ENCODE data around the gene ITGB3BP.
"Not testable (repeated sequence)": the region's sequence is repeated elsewhere in the genome, so short reads cannot be mapped to it uniquely, and the experiment has no call there.

ITGB3BP gene

DNA sequence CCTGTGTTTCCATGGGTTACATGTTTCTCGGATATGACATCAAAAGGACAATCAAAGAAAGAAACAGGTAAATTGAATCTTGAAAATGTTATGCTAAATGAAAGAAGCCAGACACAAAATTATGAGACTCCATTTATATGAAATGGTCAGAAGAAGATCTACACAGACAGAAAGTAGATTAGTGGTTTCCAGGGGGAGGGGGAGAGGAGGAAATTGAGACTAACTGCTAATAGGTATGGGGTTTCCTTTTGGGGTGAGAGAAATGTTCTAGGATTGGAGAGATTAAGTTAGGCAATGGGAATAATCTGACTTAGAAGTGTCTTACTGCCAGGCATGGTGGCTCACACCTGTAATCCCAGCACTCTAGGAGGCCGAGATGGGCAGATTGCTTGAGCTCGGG is 21.8 kb downstream of the ITGB3BP start:
- DNase-seq = no peak

DNA sequence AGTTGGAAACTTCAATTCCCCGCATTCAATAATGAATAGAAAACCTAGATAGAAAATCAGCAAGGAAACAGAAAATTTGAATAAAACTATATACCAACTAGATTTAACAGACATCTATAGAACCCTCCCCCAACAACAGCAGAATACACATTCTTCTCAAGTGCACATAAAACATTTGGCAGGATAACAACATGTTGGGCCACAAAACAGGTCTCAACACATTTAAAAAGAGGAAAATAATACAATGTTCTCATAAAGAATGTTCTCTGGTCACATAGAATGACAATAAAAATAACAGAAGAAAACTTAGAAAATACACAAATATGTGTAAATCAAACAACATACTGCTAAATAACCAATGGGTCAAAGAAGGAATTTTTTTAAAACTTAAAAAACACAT is 24.9 kb downstream of the ITGB3BP start:
- DNase-seq = no peak

DNA sequence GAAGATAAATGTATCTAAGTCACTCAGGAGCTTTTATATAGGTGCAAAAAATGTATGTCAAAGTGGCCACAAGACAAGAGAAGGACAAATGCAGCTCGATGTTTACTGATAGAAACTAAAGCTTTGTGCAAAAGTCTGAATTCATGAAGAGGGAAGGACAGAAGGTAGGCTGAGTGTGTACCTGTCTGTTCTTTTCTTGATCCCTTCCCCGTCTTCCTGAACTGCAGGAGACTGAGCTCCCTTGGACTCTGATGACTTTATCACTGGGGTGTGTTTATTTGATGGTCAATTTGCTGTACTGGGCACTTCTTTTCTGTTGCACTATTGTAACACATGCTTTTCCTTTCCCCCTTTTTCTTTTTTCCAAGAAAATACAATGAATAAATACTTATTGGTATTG is 25.4 kb downstream of the ITGB3BP start:
- no peak for DNase-seq

DNA sequence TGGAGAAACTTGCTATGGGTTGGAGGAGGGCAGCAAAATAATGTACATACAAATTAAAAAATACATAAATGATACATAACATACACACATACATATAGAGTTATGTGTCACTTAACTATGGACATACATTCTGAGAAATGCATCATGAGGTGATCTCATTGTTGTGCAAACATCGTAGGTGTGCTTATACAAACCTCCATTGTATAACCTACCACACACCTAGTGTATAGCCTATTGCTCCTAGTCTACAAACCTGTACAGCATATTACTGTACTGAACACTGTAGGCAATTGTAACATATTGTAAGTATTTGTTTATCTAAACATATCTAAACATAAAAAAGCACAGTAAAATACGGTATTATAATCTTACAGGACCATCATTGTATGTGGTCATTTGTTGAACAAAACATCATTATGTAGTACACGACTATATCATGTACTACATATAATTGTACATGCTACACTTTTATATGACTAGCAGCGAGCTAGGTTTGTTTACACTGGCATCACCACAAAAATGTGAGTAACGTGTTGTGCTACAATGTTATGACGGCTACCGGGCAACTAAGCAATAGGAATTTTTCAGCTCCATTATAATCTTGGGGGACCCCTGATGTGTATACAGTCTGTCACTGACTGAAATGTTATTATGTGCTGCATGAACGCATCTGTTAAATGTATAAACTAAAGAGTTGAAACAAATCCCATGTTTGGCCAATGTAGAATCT is 35.5 kb downstream of the ITGB3BP start:
- DNase-seq = no peak

DNA sequence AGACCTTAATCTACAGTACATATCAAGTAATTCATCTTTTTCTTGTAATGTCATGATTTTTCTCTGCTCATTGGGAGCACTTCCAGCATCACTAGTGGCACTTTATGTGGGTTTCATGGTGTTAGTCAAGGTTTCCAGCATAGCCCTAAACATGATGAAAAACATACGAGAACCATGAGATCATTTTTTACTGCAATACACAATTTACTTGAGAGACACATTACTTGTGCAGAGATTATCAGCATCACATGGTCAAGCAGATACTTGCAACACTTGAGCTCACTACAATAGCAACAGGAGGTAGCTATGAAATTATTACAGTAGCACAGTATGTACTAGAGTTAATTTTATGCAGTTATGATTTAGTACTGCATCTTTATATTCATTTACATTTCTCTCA is 36.4 kb downstream of the ITGB3BP start:
- no peak for DNase-seq

DNA sequence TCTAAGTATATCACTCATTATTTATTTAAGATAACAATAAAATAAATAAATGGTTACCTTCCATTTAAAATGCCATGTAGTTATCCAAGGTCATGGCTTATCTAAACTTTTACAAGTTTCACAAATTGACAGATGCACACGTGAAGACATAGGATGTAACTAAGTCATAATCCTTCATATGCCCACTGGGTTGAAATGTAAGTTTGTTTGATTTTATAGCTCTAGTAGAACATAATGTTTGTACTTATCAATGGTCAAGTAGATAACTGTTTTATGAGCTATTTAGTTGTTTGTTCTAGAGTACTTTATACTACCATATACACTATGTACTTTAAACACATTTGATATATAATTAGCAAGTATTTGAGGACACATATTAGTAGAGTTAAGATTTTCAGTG is 43.0 kb downstream of the ITGB3BP start:
- DNase-seq = no peak

DNA sequence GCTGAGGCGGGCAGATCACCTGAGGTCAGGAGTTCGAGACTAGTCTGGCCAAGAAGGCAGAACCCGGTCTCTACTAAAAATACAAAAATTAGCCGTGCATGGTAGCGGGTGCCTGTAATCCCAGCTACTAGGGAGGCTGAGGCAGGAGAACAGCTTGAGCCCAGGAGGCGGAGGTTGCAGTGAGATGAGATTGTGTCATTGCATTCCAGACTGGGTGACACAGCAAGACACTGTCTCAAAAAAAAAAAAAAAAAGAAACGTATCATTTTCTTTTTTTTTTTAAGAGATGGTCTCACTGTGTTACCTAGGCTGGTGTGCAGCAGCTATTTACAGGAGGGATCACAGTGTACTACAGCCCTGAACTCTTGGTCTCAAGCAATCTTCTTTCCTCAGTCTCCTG is 47.3 kb downstream of the ITGB3BP start:
- no peak for DNase-seq

DNA sequence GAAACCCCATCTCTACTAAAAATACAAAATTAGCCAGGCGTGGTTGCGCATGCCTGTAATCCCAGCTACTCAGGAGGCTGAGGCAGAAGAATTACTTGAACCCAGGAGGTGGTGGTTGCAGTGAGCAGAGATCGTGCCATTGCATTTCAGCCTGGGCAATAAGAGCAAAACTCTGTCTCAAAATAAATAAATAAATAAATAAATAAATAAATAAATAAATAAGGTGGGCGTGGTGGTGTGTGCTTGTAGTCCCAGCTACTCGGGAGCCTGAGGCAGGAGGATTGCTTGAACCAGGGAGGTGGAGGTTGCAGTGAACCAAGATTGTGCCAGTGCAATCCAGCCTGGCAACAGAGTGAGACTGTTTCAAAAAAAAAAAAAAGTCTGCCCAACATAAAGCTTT is 54.3 kb downstream of the ITGB3BP start:
- not testable (repeated sequence) for DNase-seq

DNA sequence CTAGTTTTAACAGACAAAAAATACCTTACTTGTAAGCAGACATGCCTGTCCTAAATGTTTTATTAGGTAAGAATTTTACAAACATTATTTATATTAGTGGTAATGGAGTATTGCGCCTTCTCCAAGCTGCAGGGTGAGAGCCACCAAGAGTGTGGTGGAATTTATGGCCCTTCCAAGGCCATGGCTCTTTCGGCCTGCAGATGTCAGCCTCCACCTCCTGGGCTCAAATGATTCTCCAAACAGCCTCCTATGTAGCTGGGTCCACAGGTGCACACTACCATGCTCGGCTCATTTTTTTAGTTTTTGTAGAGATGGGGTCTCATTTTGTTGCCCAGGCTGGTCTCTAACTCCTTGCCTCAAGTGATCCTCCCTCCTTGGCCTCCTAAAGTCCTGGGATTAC is 56.3 kb downstream of the ITGB3BP start:
- peak; percentile 20 for DNase-seq

DNA sequence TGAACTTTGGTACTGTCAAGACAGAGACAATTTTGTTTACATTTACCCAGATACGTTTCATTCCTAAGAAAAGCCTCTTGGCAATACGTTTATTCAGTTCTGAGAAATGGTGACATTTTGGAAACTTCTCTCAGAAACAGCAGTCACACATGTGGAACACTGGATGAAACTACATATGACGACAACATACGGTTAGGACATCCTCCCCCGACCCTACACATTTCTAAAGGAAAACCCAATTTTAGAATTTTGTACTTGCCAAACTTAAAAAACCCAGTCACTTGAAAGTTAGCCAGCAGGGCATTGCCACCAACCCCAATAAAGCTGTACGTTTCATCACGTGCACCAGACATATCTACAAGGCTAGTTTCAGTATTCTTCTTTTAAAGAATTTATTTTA is 56.8 kb downstream of the ITGB3BP start:
- DNase-seq = no peak

DNA sequence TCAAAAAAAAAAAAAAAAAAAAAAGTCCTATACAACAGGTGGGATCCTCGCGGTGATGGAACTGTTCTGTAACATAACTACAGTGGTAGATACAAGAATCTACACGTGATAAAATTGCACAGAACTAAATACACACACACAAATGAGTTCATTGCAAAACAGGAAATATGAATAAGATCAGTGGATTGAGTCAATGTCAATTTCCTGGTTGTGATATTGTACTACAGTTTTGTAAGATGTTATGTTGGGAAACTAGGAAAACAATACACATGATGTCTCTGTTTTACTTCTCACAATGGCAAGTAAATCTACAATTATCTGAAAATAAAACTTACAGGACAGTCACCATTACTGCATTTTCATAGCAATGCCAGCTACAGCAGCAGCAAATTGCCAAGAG is 59.8 kb downstream of the ITGB3BP start:
- no peak for DNase-seq

DNA sequence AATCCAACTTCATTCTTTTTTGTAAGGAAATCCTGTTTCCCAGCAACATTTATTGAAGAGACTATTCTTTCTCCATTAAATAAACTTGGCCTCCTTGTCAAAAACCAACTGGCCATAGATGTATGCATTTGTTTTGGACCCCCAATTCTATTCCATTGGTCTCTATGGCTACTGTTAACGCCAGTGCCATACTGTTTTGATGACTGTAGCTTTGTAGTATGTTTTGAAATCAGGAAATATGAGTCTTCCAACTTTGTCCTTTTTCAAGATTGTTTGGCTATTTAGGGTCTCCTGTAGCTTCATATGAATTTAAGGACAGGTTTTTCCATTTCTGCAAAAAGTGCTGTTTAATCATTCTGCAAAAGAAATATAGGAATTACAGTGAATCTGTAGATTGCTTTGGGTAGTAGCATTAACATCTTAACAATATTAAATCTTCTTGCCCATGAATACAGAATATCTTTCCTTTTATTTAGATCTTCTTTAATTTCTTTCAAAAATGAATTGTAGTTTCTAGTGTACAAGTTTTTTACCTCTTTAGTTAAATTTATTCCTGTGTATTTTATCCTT is 61.3 kb downstream of the ITGB3BP start:
- DNase-seq = no peak

DNA sequence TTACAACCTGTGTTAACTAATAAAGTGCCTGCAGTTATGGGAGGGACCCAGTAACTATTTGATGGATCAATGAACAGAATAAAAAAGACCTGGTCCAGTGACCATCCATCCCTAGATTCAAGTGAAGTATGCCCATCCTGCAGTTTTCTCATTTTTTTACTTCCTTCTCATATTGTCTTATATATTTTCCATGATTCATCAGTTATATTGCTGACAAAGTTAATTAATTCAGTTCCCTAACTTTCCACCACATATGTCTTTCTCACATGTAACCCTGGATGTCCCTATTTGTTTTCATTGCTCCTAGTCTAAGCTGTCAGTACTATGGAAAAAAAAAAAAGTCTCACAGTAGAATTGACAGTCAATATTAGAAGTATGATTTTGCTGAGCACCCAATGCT is 64.3 kb downstream of the ITGB3BP start:
- DNase-seq = no peak

DNA sequence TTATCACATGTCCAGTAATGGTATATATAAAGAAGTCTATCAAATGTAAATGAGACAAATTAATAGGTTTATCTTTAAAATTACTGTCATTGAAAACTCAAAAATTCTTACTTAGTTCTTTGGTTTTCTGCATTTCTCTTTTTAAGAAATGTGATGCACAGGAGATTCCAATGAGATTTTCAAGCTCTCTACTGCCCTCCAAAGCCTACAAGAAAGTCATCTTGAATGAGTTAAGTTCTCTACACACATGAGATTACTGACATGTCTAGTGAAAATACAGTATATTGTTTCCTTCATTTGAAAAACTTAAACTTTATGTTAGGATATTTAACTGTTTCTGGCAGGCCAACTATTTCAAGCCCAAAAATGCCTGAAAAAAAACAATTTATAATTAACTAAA is 68.8 kb downstream of the ITGB3BP start:
- peak; percentile 20 for DNase-seq

DNA sequence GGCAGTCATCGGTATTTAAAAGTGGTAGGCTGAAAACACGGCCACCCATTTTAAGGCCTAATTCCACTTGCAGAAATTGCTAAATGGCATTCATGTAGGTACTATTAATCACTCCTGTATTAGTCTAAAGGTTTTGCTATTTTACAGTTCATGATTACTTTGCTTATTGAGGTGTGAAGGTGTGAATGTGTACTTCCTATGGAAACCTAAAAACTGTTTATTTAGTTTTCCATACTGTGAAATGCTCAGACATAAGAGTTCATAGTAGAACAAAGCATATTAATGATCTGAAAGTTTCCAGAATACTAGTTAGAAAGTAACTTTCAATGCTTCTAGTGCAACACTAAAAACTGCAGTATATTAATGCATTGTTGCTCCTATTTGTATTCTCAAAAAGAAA is 69.8 kb downstream of the ITGB3BP start:
- no peak for DNase-seq

DNA sequence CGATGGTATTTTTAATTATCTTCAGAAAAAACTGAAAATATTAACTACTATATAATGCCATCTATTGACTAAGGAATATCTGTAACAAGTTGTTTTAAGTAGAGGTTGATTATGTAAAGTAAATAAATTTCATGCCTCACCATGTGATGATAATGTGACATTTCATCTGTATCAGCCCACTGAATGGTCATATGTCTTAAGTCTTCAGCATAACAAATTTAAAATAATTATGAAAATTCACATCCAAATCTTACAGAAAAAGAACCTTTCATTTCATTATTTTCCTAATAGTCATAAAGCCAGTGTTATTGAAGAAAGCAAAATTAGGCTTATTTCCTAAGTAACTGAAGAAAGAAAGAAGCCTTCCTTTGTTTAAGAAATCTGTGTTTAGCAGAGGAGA is 72.6 kb downstream of the ITGB3BP start:
- DNase-seq = no peak

DNA sequence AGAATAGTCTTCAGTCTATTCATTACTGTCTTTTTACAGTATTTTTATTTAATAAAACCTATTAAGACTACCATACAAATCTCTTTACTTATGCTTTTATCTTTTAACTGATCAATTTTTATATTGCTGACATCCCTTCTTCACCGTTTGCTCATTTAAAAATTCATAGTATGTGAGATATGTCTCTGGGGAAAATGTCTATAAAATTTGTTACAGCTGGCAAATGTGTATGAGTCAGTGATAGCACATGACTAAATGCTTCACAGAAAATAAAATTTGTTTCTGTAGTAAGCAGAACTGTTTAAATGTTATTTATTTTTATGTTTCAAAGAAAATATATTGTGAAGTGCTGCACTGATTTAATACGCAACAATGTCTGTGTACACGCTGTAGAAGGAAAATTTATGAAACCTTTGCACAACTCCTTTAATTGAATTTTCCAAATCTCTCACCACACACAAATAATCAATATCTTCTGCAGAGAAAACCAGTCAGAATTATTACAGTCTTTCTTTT is 74.2 kb downstream of the ITGB3BP start:
- no peak for DNase-seq

DNA sequence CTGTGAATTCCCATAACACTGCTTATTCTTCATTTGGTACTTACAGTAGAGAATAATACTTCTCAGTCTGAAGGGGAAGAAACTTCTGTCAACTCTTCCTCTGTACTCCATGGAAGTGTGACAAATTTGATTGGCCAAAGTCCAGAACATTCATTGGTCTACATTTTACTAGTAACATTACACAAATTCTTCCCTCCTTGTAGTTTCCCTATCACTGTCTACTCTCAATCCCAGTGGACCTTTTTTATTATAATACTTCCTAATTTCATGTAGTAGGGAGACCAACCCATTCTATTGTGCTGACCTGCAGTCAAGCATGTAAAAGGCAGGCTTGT is 80.9 kb downstream of the ITGB3BP start:
- no peak for DNase-seq

DNA sequence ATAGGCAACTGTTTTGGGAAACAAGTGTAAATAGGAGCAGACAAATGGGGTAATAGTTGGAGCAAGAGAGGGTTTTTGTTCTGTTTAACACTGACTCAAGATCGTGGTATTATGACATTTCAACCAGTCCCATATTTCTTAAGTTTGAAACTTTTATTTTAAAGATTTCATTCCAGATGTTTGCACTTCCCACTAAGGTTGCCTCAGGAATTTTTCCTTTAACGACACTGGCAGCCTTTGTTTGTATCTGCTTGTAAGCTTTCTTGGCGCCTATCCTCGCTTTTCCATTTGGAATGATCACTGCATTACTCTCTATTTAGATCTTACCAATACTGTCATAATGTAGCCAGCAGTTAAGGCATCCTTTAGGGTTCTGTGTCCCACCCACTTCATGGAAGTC is 87.9 kb downstream of the ITGB3BP start:
- no peak for DNase-seq

DNA sequence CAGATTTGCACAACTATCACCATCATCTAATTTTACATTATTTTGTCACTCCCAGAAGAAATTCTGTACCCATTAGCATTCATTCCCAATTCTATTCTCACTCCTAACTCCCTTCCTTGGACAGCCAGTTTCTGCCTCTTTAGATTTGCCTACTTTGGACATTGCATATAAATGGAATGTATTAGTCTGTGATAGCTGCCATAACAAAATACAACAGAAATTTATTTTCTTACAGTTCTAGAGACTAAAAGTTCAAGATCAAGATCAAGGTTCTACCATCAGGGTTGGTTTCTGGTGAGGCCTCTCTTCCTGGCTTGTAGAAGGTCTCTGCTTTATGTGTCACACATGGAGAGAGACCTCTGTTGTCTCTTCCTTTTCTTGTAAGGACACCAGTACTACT is 93.7 kb downstream of the ITGB3BP start:
- no peak for DNase-seq

DNA sequence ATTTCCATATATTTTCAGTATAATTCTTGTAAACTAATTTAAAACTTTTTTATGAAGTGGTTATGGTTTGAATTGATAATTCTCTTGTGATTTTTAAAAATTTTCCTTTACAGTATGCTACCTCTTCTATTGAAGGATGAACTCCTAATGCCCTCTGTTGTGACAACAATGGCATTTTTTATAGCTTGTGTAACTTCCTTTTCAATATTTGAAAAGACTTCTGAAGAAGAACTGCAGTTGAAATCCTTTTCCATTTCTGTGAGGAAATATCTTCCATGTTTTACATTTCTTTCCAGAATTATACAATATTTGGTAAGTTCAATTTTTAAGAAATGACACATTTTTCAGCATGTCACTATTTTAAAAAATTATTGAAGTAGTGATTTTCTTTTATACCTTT is 94.2 kb downstream of the ITGB3BP start:
- DNase-seq = no peak

DNA sequence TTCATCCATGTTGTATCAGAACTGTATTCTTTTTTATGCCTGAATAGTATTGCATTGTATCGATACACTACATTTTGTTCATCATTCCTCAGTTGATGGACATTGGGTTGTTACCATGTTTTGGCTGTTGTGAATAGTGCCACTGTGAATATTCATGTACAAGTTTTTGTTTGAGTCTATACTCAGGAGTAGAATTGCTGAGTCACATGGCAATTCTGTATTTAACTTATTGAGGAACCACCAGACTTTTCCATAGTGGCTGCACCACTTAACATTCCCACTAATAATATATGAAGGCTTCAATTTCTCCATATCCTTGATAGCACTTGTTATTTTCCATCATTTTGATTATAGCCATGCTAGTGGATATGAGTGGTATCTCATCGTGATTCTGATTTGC is 99.4 kb downstream of the ITGB3BP start:
- no peak for DNase-seq

DNA sequence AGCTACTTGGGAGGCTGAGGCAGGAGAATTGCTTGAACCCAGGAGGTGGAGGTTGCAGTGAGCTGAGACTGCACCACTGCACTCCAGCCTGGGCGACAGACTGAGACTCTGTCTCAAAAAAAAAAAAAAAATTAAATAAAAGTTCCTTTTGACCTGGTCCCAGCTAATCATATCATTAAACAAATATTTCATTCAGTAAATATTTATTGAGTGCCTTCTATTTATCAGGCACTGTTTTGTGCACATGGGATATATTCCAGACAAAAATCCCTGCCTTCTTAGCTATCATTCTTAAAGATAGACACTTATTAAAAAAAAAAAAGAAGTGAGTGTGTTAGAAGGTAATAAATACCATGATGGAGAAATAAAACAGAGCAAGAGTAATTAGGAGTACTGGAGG is 102.3 kb downstream of the ITGB3BP start:
- not testable (repeated sequence) for DNase-seq

DNA sequence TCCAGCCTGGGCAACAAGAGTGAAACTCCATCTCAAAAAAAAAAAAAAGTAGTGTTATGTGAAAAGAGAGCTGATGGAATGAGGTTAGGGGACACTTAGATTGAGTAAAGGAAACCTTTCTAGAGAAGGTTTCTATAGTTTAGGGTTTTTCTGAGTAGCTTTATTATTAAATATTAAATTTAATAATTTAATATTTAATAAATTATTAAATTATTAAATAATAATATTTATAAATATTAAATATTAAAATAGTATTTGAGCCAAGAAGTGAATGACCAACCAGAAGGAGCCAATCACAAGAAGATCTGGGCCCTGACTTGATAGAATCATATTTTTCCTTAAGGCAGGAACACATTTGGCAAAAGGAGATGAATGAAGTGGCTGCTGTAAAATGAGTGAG is 104.9 kb downstream of the ITGB3BP start:
- no peak for DNase-seq

DNA sequence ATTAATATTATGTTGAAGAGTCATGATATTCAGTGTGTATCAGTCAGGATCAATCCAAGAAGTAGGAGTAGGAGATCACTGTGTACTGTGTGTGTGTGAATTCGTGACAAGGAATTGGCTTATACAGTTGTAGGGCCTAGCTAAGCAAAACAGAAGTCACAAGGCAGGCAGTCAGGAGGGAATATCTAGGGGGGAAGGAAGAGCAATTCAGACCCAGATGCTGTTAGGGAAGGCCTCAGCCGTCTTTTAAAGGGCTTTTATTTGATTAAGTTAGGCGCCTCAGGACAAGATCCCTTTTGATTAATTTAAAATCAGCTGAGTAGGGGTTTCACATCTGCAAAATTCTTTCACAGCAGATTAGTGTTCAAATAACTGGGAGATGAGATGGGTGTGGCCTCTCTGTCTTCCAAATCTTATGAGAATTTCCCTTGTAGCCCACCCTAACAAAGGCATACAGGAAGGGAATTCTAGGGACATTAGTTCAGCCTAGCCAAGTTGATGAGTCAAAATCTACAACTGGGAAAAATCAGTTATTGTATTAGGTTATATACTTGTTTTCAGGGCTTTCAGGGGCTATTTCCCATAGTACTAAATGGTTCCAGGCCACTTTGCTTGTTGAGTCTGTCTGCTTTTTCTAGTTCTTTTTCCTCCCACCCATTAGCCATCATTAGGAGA is 108.2 kb downstream of the ITGB3BP start:
- DNase-seq = peak; percentile 88
